Activated gamma-delta T cell treated with anti-CD3 and anti-CD28 coated beads, Interleukin-2, amount 50 U/mL, for 16 hours (primary cell): ENCODE results near the gene AMDHD1.

Source experiments
- DNase-seq: peaks from one replicate; pipeline ENCODE4 v3.0.0-alpha.2; 2020; ENCODE audit warnings: low read depth

AMDHD1 gene

GRCh38 chr12:95943330-95943842 lies at the start of gene AMDHD1:
Gene AMDHD1, plus strand, starts transcription at chr12:95943331. Its CDS starts 68 bp downstream, at chr12:95943399.
- DNase-seq, result peak; percentile 41

- no peak for DNase-seq
Observed at GRCh38 chr12:95896846-95897245, 46.3 kb upstream of the AMDHD1 start.

GRCh38 chr12:95898081-95898480 lies 45.0 kb upstream of the AMDHD1 start:
- no peak for DNase-seq

GRCh38 chr12:95908573-95908972 lies 34.6 kb upstream of the AMDHD1 start:
- DNase-seq, result no peak

GRCh38 chr12:95909871-95910270 lies 33.3 kb upstream of the AMDHD1 start:
- no peak for DNase-seq

- peak; percentile 4 for DNase-seq
Observed at GRCh38 chr12:95918194-95918993, 24.7 kb upstream of the AMDHD1 start.

GRCh38 chr12:95919110-95919509 lies 24.0 kb upstream of the AMDHD1 start:
- no peak for DNase-seq

- DNase-seq, result no peak
Observed at GRCh38 chr12:95922231-95922630, 20.9 kb upstream of the AMDHD1 start.

GRCh38 chr12:95940514-95940913 lies 2.6 kb upstream of the AMDHD1 start:
- no peak for DNase-seq

GRCh38 chr12:95942101-95942523 lies 1.0 kb upstream of the AMDHD1 start:
- no peak for DNase-seq

- DNase-seq, result peak; percentile 77
Observed at GRCh38 chr12:95942524-95943329, 404 bp upstream of the AMDHD1 start, which contains the start of gene CCDC38. Gene CCDC38, minus strand, starts transcription at chr12:95942614. Its CDS starts 6,105 bp downstream, at chr12:95936509.

- no peak for DNase-seq
Observed at GRCh38 chr12:95944108-95944704, 1.1 kb downstream of the AMDHD1 start.

GRCh38 chr12:95949477-95950206 lies 6.5 kb downstream of the AMDHD1 start:
- no peak for DNase-seq

- DNase-seq, result no peak
Observed at GRCh38 chr12:95951515-95951914, 8.4 kb downstream of the AMDHD1 start.

GRCh38 chr12:95953000-95953399 lies 9.9 kb downstream of the AMDHD1 start:
- no peak for DNase-seq

- DNase-seq, result no peak
Observed at GRCh38 chr12:95955549-95956159, 12.5 kb downstream of the AMDHD1 start.

- DNase-seq, result no peak
Observed at GRCh38 chr12:95956557-95957145, 13.5 kb downstream of the AMDHD1 start.

GRCh38 chr12:95959107-95959506 lies 16.0 kb downstream of the AMDHD1 start:
- no peak for DNase-seq

- no peak for DNase-seq
Observed at GRCh38 chr12:95960241-95960640, 17.1 kb downstream of the AMDHD1 start.

- no peak for DNase-seq
Observed at GRCh38 chr12:95962222-95962621, 19.1 kb downstream of the AMDHD1 start.

GRCh38 chr12:95963096-95963495 lies 20.0 kb downstream of the AMDHD1 start:
- DNase-seq, result no peak
